ENCODE results near the gene GFRA1. TPM values are rescaled to one million over a fixed set of nuclear protein-coding genes. Genes with fewer than 3 reads are reported as not detected.

The GFRA1 gene
- polyA plus RNA-seq, 3 donors = not detected

- Histone ChIP-seq H4K20me1 (ENCODE audit: insufficient read depth, low read length) (no peaks in the 10 kb centered on the region), H2AFZ (ENCODE audit: insufficient read depth, low read depth, low read length, poor library complexity, severe bottlenecking) (no peak overlapping the region), H3K36me3 (replicated peaks in 1 of 2; ENCODE audit: control insufficient read depth in 1 of 2, insufficient read depth in 2 of 2, low read length in 2 of 2) (no peaks in the 10 kb centered on the region), H3K9ac (ENCODE audit: insufficient read depth, low read length, poor library complexity, severe bottlenecking) (no peak overlapping the region), H3K79me2 (ENCODE audit: insufficient read depth, low read length) (no peaks in the 10 kb centered on the region), H3K27me3 (ENCODE audit: control insufficient read depth in 2 of 2, insufficient read depth in 2 of 2, low read length in 2 of 2) (no peaks in the 10 kb centered on the region), H3K4me3 (replicated peaks in 1 of 3; ENCODE audit: low read depth in 2 of 3, low read length in 3 of 3) (no peak overlapping the region), H3K9me3 (replicated peaks in 1 of 2; ENCODE audit: control insufficient read depth in 1 of 2, insufficient read depth in 1 of 2, low read length in 2 of 2) (peaks cover 0 to 4% of the 10 kb centered on the region in 2 donors), H3K4me1 (ENCODE audit: control insufficient read depth in 1 of 2, insufficient read depth in 2 of 2, low read length in 2 of 2) (no peaks in the 10 kb centered on the region), H3K27ac (ENCODE audit: low read depth in 1 of 2, low read length in 2 of 2) (no peak overlapping the region), H3K4me2 (replicated peaks; ENCODE audit: extremely low read depth, low read length, poor library complexity, severe bottlenecking) (no peak overlapping the region)
- Mint-ChIP-seq H3K4me1 (no peaks in the 10 kb centered on the region), H3K27me3 (ENCODE audit: low read depth in 3 of 3) (no peaks in the 10 kb centered on the region), H3K4me3 (no peak overlapping the region), H3K36me3 (no peaks in the 10 kb centered on the region), H3K27ac (no peak overlapping the region), H3K9me3 (peaks cover 0 to 4% (median 2%) of the 10 kb centered on the region in 7 donors)
- TF ChIP-seq CTCF (IDR thresholded peaks at IDR 0.05) = no peak
- 100% methylated on average over 3 of the region's 13 CpGs for WGBS (ENCODE audit: insufficient coverage)
- no peak for DNase-seq
- intact Hi-C loops (cut with micrococcal nuclease) = no loop called here
Measured at GRCh38 chr10:116240157-116240950, 32.7 kb downstream of the GFRA1 start.

- Histone ChIP-seq H3K27me3 (ENCODE audit: control insufficient read depth in 2 of 2, insufficient read depth in 2 of 2, low read length in 2 of 2) (no peaks in the 10 kb centered on the region), H3K9ac (ENCODE audit: insufficient read depth, low read length, poor library complexity, severe bottlenecking) (no peak overlapping the region), H4K20me1 (ENCODE audit: insufficient read depth, low read length) (no peaks in the 10 kb centered on the region), H3K36me3 (replicated peaks in 1 of 2; ENCODE audit: control insufficient read depth in 1 of 2, insufficient read depth in 2 of 2, low read length in 2 of 2) (no peaks in the 10 kb centered on the region), H3K4me1 (ENCODE audit: control insufficient read depth in 1 of 2, insufficient read depth in 2 of 2, low read length in 2 of 2) (no peaks in the 10 kb centered on the region), H3K4me3 (replicated peaks in 1 of 3; ENCODE audit: low read depth in 2 of 3, low read length in 3 of 3) (no peak overlapping the region), H3K4me2 (replicated peaks; ENCODE audit: extremely low read depth, low read length, poor library complexity, severe bottlenecking) (no peak overlapping the region), H2AFZ (ENCODE audit: insufficient read depth, low read depth, low read length, poor library complexity, severe bottlenecking) (no peak overlapping the region), H3K9me3 (replicated peaks in 1 of 2; ENCODE audit: control insufficient read depth in 1 of 2, insufficient read depth in 1 of 2, low read length in 2 of 2) (peaks cover 0 to 5% of the 10 kb centered on the region in 2 donors), H3K79me2 (ENCODE audit: insufficient read depth, low read length) (no peaks in the 10 kb centered on the region), H3K27ac (ENCODE audit: low read depth in 1 of 2, low read length in 2 of 2) (no peak overlapping the region)
- no peak for TF ChIP-seq CTCF (IDR thresholded peaks at IDR 0.05)
- no peak for DNase-seq
- intact Hi-C loops (cut with micrococcal nuclease) = no loop called here
- H3K9me3 Mint-ChIP-seq = peaks cover 0 to 6% (median 3%) of the 10 kb centered on the region in 7 donors
- H3K27me3 Mint-ChIP-seq (ENCODE audit: low read depth in 3 of 3) = no peaks in the 10 kb centered on the region
- H3K36me3 Mint-ChIP-seq = no peaks in the 10 kb centered on the region
- no CpG with 5 or more reads among the region's 4 CpGs for WGBS (ENCODE audit: insufficient coverage)
- no peak overlapping the region for H3K4me3 Mint-ChIP-seq
- H3K4me1 Mint-ChIP-seq = no peaks in the 10 kb centered on the region
- H3K27ac Mint-ChIP-seq = no peak overlapping the region
Measured at GRCh38 chr10:116239229-116239628, 33.8 kb downstream of the GFRA1 start.

Measured in CD14-positive monocyte (primary cell).